Calu3 (cell line): ENCODE data around the gene ZC3H6. TPM values are rescaled to one million over a fixed set of nuclear protein-coding genes. Genes with fewer than 3 reads are reported as not detected.

Source experiments
- BruUV-seq: library from RNA; stranded (reverse); fragments of 400-500 nt; replicated peaks from 2 replicates; lab custom pipeline; 2021; lab: Mats Ljungman, UMichigan
- CTCF ChIA-PET: fragments of 300-600 bp; sonication (Branson Sonifier 250); formaldehyde crosslinking; loops from one replicate; lab custom pipeline; 2022; ENCODE audit warnings: antibody characterized with exemption; lab: Charles Lee
- DNase-seq: peaks from one replicate; pipeline ENCODE4 v3.0.0; 2022
- H3K27ac Mint-ChIP-seq: one replicate; pipeline ENCODE4 v1.8.0; 2022; ENCODE audit warnings: mixed read lengths; ENCODE audit not compliant: unreplicated experiment
- H3K27me3 Mint-ChIP-seq: one replicate; pipeline ENCODE4 v1.8.0; 2022; ENCODE audit warnings: mixed read lengths; ENCODE audit not compliant: unreplicated experiment
- H3K36me3 Mint-ChIP-seq: one replicate; pipeline ENCODE4 v1.8.0; 2022; ENCODE audit warnings: mild to moderate bottlenecking, moderate library complexity, mixed read lengths; ENCODE audit not compliant: insufficient read depth, unreplicated experiment
- H3K4me1 Mint-ChIP-seq: one replicate; pipeline ENCODE4 v1.8.0; 2022; ENCODE audit warnings: mild to moderate bottlenecking, low read depth, mixed read lengths; ENCODE audit not compliant: unreplicated experiment
- H3K4me3 Mint-ChIP-seq: one replicate; pipeline ENCODE4 v1.8.0; 2022; ENCODE audit warnings: mild to moderate bottlenecking, low read depth, moderate library complexity, mixed read lengths; ENCODE audit not compliant: unreplicated experiment
- H3K9me3 Mint-ChIP-seq: one replicate; pipeline ENCODE4 v1.8.0; 2022; ENCODE audit warnings: low read depth, mixed read lengths; ENCODE audit not compliant: unreplicated experiment
- CTCF ChIP-seq: fragments of 200-600 bp; IDR thresholded peaks from one replicate; pipeline ENCODE4 v1.8.0; 2022; ENCODE audit warnings: antibody characterized with exemption; ENCODE audit not compliant: unreplicated experiment
- intact Hi-C: fragments of 100-400 bp; cut with micrococcal nuclease; formaldehyde crosslinking; loops from one replicate; pipeline ENCODE4 v1.10.0; 2022; ENCODE audit not compliant: unreplicated experiment
- total RNA-seq: library from RNA; stranded (reverse); gene quantifications from 2 replicates; pipeline ENCODE4 v1.2.3, GENCODE V29; 2022

ZC3H6 gene
- total RNA-seq, 1 experiment from 2014 or later, result 4.4 TPM

DNA sequence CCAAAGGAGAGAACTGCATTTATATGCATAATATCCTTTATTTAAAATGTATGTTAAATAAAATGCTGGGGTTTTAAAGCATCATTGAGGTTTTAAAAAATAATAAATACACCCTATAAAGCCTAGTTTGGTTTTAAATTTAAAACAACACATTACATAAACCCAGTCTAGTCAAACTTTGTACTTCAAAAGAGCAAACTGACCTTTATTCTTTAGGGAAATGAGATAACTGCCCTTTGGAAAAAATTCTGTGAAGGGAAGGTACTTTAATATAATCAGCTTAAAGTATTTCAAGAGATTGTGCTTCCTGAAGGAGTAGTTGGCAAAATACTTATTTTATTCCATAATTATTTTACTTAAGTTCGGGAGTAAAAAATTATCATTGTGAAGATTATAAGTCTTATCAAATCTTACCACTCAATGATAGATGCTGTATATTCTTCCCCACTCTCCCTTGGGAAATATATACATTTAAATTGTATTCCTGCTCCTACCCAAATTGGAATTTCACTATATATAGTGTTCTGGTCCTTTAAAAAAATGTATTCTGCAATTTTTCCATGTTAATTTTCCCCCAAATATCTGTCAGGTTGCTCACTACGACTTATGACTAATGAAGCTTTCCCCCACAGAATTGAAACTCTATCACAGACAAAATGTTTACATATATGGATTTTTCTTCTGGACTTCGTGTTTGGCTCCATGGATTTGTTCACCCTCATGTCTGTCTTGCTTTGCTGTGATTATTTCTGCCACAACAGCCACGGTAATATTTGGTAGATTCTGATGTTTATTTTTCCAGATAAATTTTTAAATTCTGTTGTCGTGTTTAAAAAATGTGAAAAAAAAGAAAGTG lies 42.1 kb downstream of the ZC3H6 start:
- no peak for TF ChIP-seq CTCF
- DNase-seq, result no peak
- Mint-ChIP-seq H3K4me1 (no peaks in the 10 kb centered on the region), H3K27me3 (no peaks in the 10 kb centered on the region), H3K36me3 (no peaks in the 10 kb centered on the region), H3K4me3 (no peak overlapping the region), H3K9me3 (no peaks in the 10 kb centered on the region), H3K27ac (no peak overlapping the region)
- BruUV-seq, result no TSS peak
- CTCF ChIA-PET, result no interaction called here
- intact Hi-C loops, result no loop called here

GRCh38 chr2:112318515-112318914 lies 43.1 kb downstream of the ZC3H6 start:
- H3K36me3 Mint-ChIP-seq, result no peaks in the 10 kb centered on the region
- no peaks in the 10 kb centered on the region for H3K4me1 Mint-ChIP-seq
- CTCF ChIA-PET, result no interaction called here
- H3K27ac Mint-ChIP-seq, result no peak overlapping the region
- no peaks in the 10 kb centered on the region for H3K27me3 Mint-ChIP-seq
- intact Hi-C loops, result no loop called here
- BruUV-seq, result no TSS peak
- H3K9me3 Mint-ChIP-seq, result no peaks in the 10 kb centered on the region
- no peak for DNase-seq
- H3K4me3 Mint-ChIP-seq, result no peak overlapping the region
- TF ChIP-seq CTCF, result no peak

- CTCF ChIA-PET, result no interaction called here
- no peaks in the 10 kb centered on the region for H3K4me1 Mint-ChIP-seq
- H3K27ac Mint-ChIP-seq, result no peak overlapping the region
- no peak overlapping the region for H3K4me3 Mint-ChIP-seq
- no TSS peak for BruUV-seq
- H3K27me3 Mint-ChIP-seq, result no peaks in the 10 kb centered on the region
- DNase-seq, result no peak
- no peak for TF ChIP-seq CTCF
- no peaks in the 10 kb centered on the region for H3K9me3 Mint-ChIP-seq
- H3K36me3 Mint-ChIP-seq, result no peaks in the 10 kb centered on the region
- intact Hi-C loops, result no loop called here
These were observed 46.3 kb downstream of the ZC3H6 start for GRCh38 chr2:112321375-112322320.

DNA sequence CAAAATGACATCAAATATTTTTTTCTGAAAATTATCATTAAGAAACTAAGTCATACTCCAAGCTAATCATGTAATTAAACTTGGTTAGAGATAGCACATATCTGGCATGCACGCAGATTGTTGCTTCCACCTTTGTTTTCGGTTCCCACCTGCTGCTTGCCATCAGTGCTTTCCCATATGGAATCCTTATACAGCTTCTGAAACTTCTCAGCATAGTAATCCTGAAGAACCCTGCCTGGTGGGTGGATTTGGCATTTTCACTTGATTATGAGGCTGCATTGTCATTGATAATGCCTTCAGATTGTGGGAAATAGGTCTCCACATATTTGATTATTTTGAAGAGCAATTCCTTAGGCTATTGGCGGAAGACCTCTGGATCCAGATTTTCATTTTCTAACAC lies 47.5 kb downstream of the ZC3H6 start:
- DNase-seq, result no peak
- H3K9me3 Mint-ChIP-seq, result no peaks in the 10 kb centered on the region
- no TSS peak for BruUV-seq
- H3K4me1 Mint-ChIP-seq, result no peaks in the 10 kb centered on the region
- H3K4me3 Mint-ChIP-seq, result no peak overlapping the region
- no peak for TF ChIP-seq CTCF
- CTCF ChIA-PET, result no interaction called here
- intact Hi-C loops, result no loop called here
- no peaks in the 10 kb centered on the region for H3K27me3 Mint-ChIP-seq
- no peaks in the 10 kb centered on the region for H3K36me3 Mint-ChIP-seq
- H3K27ac Mint-ChIP-seq, result no peak overlapping the region
